HG03354 (cell line): ENCODE results near the gene HCFC1.

Experiments
- ATAC-seq: cut with Tn5 transposase; IDR thresholded peaks from one replicate; pipeline ENCODE4 v1.9.1; 2021; ENCODE audit warnings: mild to moderate bottlenecking; ENCODE audit not compliant: unreplicated experiment, poor library complexity, severe bottlenecking

Gene HCFC1

GRCh38 chrX:153927922-153928760 is 43.5 kb downstream of the HCFC1 start:
- ATAC-seq: peak; percentile 82

GRCh38 chrX:153927672-153927921 is 44.0 kb downstream of the HCFC1 start:
- peak; percentile 0 for ATAC-seq

- peak; percentile 55 for ATAC-seq
These were observed 44.6 kb downstream of the HCFC1 start for GRCh38 chrX:153926858-153927671.

- ATAC-seq: peak; percentile 0
These were observed 45.1 kb downstream of the HCFC1 start for GRCh38 chrX:153926552-153926857.

GRCh38 chrX:153925739-153926551 is 45.7 kb downstream of the HCFC1 start, which contains the start of gene ARHGAP4:
Gene ARHGAP4, minus strand, starts transcription at chrX:153926264. Its CDS starts 62 bp downstream, at chrX:153926202.
- no peak for ATAC-seq

- no peak for ATAC-seq
These were observed 46.3 kb downstream of the HCFC1 start for GRCh38 chrX:153925387-153925738.

- ATAC-seq: no peak
These were observed 47.3 kb downstream of the HCFC1 start for GRCh38 chrX:153924149-153924861.

GRCh38 chrX:153922932-153923857 is 48.4 kb downstream of the HCFC1 start:
- ATAC-seq: no peak

- ATAC-seq: no peak
These were observed 49.8 kb downstream of the HCFC1 start for GRCh38 chrX:153921511-153922446.

- ATAC-seq: no peak
These were observed 50.5 kb downstream of the HCFC1 start for GRCh38 chrX:153921070-153921469.

GRCh38 chrX:153920546-153920945 is 51.1 kb downstream of the HCFC1 start:
- no peak for ATAC-seq

- ATAC-seq: no peak
These were observed 52.3 kb downstream of the HCFC1 start for GRCh38 chrX:153919281-153919680.

- no peak for ATAC-seq
These were observed 53.7 kb downstream of the HCFC1 start for GRCh38 chrX:153917869-153918268.

- ATAC-seq: no peak
These were observed 57.9 kb downstream of the HCFC1 start for GRCh38 chrX:153913701-153914100.

- no peak for ATAC-seq
These were observed 58.4 kb downstream of the HCFC1 start for GRCh38 chrX:153913211-153913610.

GRCh38 chrX:153911798-153912197 is 59.8 kb downstream of the HCFC1 start:
- no peak for ATAC-seq

- ATAC-seq: no peak
These were observed 61.2 kb downstream of the HCFC1 start for GRCh38 chrX:153910446-153910845.

GRCh38 chrX:153909980-153910360 is 61.6 kb downstream of the HCFC1 start:
- ATAC-seq: no peak
